ENCODE results near the gene PNMT.

PNMT gene

DNA sequence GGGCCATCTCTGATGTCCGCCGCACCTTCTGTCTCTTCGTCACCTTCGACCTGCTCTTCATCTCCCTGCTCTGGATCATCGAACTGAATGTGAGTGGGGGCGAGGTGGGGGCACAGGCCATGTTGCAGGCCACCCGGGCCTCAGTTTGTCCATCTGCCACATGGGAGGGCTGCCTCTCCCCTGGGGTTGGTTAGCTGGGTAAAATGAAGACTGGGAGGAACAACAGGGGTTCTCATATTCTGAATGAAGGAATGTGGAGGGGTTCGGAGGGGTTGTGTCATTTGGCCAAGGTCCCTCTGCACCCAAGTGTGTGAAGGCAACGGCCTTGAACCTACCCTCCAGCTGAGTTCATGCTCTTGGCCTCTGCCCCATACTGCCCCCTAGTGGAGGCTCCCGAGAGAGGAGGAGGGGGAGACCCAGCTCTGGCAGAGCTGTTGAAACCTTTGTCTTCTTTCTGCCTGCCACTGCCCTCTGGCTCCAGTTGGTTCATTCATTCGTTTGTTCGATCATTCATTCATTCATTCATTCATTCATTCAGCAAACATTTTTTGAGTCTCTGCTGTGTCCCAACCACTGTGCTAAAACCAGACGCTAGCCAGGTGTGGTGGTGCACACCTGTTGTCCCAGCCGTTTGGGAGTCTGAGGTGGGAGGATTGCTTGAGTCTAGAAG, 14.5 kb upstream of the PNMT start (continued):
- TF ChIP-seq, protein P1, sequence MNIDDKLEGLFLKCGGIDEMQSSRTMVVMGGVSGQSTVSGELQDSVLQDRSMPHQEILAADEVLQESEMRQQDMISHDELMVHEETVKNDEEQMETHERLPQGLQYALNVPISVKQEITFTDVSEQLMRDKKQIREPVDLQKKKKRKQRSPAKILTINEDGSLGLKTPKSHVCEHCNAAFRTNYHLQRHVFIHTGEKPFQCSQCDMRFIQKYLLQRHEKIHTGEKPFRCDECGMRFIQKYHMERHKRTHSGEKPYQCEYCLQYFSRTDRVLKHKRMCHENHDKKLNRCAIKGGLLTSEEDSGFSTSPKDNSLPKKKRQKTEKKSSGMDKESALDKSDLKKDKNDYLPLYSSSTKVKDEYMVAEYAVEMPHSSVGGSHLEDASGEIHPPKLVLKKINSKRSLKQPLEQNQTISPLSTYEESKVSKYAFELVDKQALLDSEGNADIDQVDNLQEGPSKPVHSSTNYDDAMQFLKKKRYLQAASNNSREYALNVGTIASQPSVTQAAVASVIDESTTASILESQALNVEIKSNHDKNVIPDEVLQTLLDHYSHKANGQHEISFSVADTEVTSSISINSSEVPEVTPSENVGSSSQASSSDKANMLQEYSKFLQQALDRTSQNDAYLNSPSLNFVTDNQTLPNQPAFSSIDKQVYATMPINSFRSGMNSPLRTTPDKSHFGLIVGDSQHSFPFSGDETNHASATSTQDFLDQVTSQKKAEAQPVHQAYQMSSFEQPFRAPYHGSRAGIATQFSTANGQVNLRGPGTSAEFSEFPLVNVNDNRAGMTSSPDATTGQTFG (tag by site-specific recombination; IDR thresholded peaks at IDR 0.05; ENCODE audit: borderline replicate concordance): no peak
- TF ChIP-seq ZNF2 (tag by site-specific recombination; IDR thresholded peaks at IDR 0.05) (0 out of 2 replicates have a peak, but pooled peaks have one; percentile 22), ZNF341 (tag by site-specific recombination; IDR thresholded peaks at IDR 0.05; ENCODE audit: low read depth) (peak; percentile 27; the same call in 1 of the 2 replicates), ZNF654 (tag by site-specific recombination; IDR thresholded peaks at IDR 0.05; ENCODE audit: low read depth) (peak; percentile 37)

- POLR2A ChIA-PET: interaction anchor here (1.7 kb wide), 1 partner anchor 325 kb away, joined by 4 read pairs; the partner anchor contains the start of gene PSMD3
Measured at GRCh38 chr17:39655105-39655504, 13.1 kb upstream of the PNMT start.

GRCh38 chr17:39658346-39658745, 9.9 kb upstream of the PNMT start:
- H3K9me3 ChIP-seq (ENCODE audit: control insufficient read depth, insufficient read depth, low read depth, low read length): no peaks in the 10 kb centered on the region
- POLR2A ChIA-PET: no interaction called here
- peaks cover 3% of the 10 kb centered on the region; the same call in 1 of the 2 replicates for H3K4me1 ChIP-seq (ENCODE audit: control insufficient read depth, insufficient read depth, low read length)
- CTCF ChIA-PET: interaction anchor here (11.9 kb wide), 1 partner anchor 35 kb away, joined by 220 read pairs; the partner anchor contains the start of gene PPP1R1B
- H3K36me3 ChIP-seq (ENCODE audit: control insufficient read depth in 2 of 2, insufficient read depth in 1 of 2, low read length in 2 of 2): peaks cover 3 to 69% of the 10 kb centered on the region in 2 experiments; a peak in 2 of 3 replicates
- no peak overlapping the region for H3K27ac ChIP-seq (ENCODE audit: extremely low read depth, low read depth, low read length)
- no peak for TF ChIP-seq GLIS2 (tag by site-specific recombination; IDR thresholded peaks at IDR 0.05)
- TF ChIP-seq ZNF626 (tag by site-specific recombination; IDR thresholded peaks at IDR 0.05): no peak
- no peak for TF ChIP-seq MYNN (tag by site-specific recombination; IDR thresholded peaks at IDR 0.05; ENCODE audit: borderline replicate concordance)
- TF ChIP-seq BCL11A (tag by site-specific recombination; IDR thresholded peaks at IDR 0.05; ENCODE audit: low read depth): no peak
- H3K4me3 ChIP-seq (ENCODE audit: low read depth, low read length): no peak overlapping the region

More at GRCh38 chr17:39655105-39655504, 13.1 kb upstream of the PNMT start:
- TF ChIP-seq ZNF514 (tag by site-specific recombination; IDR thresholded peaks at IDR 0.05) (no peak), ZNF121 (tag by site-specific recombination; IDR thresholded peaks at IDR 0.05) (peak; percentile 98), SCRT1 (tag by site-specific recombination; IDR thresholded peaks at IDR 0.05; ENCODE audit: borderline replicate concordance) (no peak), HOXD13 (CRISPR knock-in tag; IDR thresholded peaks at IDR 0.05; ENCODE audit: borderline replicate concordance) (no peak)
- no peak overlapping the region for H3K27ac ChIP-seq (ENCODE audit: extremely low read depth, low read depth, low read length)
- CTCF ChIA-PET: interaction anchor here (0.5 to 11.9 kb wide), 18 partner anchors 8 to 420 kb away, joined by 3 to 220 read pairs (median 12); partner anchors contain the start of genes ERBB2, MIEN1, PNMT and PPP1R1B
- H3K4me1 ChIP-seq (ENCODE audit: control insufficient read depth, insufficient read depth, low read length): peaks cover 2% of the 10 kb centered on the region; the same call in 1 of the 2 replicates
- H3K4me3 ChIP-seq (ENCODE audit: low read depth, low read length): no peak overlapping the region
- peaks cover 3 to 40% of the 10 kb centered on the region in 2 experiments; a peak in 2 of 3 replicates for H3K36me3 ChIP-seq (ENCODE audit: control insufficient read depth in 2 of 2, insufficient read depth in 1 of 2, low read length in 2 of 2)
- no peaks in the 10 kb centered on the region for H3K9me3 ChIP-seq (ENCODE audit: control insufficient read depth, insufficient read depth, low read depth, low read length)

- Histone ChIP-seq H3K36me3 (ENCODE audit: control insufficient read depth in 2 of 2, insufficient read depth in 1 of 2, low read length in 2 of 2) (peaks cover 3 to 69% of the 10 kb centered on the region in 2 experiments; a peak in 2 of 3 replicates), H3K4me3 (ENCODE audit: low read depth, low read length) (no peak overlapping the region), H3K27ac (ENCODE audit: extremely low read depth, low read depth, low read length) (no peak overlapping the region), H3K4me1 (ENCODE audit: control insufficient read depth, insufficient read depth, low read length) (peaks cover 6% of the 10 kb centered on the region; the same call in 1 of the 2 replicates), H3K9me3 (ENCODE audit: control insufficient read depth, insufficient read depth, low read depth, low read length) (no peaks in the 10 kb centered on the region)
- CTCF ChIA-PET: interaction anchor here (11.9 kb wide), 1 partner anchor 35 kb away, joined by 220 read pairs; the partner anchor contains the start of gene PPP1R1B
- POLR2A ChIA-PET: no interaction called here
- TF ChIP-seq ZBTB8A (tag by site-specific recombination; IDR thresholded peaks at IDR 0.05) (no peak), ZNF2 (tag by site-specific recombination; IDR thresholded peaks at IDR 0.05) (no peak), ZNF133 (tag by site-specific recombination; IDR thresholded peaks at IDR 0.05) (no peak), PRDM2 (tag by site-specific recombination; IDR thresholded peaks at IDR 0.05; ENCODE audit: borderline replicate concordance) (no peak), ZNF837 (tag by site-specific recombination; IDR thresholded peaks at IDR 0.05) (no peak), ZNF157 (tag by site-specific recombination; IDR thresholded peaks at IDR 0.05) (no peak), ZSCAN5A (tag by site-specific recombination; IDR thresholded peaks at IDR 0.05) (no peak)
Measured at GRCh38 chr17:39658760-39659159, 9.5 kb upstream of the PNMT start.
